Stimulated activated CD8-positive, alpha-beta memory T cell treated with anti-CD3 and anti-CD28 coated beads, Interleukin-7, amount 100 ng/mL, for 24 hours (primary cell): ENCODE results near the gene AP5S1.
"Not testable (repeated sequence)": the region's sequence is repeated elsewhere in the genome, so short reads cannot be mapped to it uniquely, and the experiment has no call there.

Experiments used
- DNase-seq: peaks from one replicate; pipeline ENCODE4 v3.0.0-alpha.2; 2020; ENCODE audit warnings: low read depth

The AP5S1 gene, protein sequence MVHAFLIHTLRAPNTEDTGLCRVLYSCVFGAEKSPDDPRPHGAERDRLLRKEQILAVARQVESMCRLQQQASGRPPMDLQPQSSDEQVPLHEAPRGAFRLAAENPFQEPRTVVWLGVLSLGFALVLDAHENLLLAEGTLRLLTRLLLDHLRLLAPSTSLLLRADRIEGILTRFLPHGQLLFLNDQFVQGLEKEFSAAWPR

DNA sequence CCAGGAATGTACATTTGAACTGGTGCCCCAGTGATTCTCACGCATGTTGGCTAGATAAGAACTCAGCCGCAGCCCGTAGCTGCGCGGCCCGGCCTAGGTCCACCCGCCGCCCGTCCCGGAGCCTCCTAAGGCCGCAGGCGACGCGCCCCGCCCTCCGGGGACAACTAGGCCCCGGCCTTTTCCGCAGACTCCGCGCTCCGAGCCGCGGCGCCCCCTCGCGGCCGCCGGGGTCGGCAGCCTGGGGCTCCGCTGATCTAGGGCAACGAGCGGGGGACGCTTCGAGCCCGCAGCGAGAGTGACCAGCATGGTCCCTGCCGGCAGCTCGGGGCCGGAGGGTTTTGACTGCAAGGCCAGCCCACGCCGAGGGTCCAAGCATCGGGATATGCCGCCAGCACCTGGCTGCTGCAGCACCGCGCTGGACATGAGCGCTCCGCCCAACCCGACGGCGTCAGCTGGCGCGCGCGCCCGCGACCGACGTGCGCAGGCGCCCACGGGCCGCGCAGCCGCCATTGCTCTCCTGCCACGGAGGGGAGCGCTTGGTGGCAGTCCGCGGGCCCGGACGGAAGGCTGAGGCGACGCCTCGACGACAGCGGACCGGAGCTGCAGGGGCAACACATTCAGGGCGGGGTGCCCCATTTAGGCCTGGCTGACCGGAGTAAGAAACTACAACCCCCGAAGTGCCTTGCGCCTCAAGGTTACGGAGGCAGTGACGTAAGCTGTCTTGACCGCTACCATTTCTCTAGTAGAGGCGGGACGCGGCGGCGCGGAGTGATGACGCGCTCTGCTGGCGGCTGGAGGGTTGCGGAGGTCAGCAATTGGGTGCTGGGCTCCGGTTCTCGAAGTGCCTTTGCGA lies at the start of gene AP5S1:
Gene AP5S1 (plus strand): TSS at position 500 of the 853 bp plus-strand sequence. CDS start 1,571 bp downstream, outside the sequence.
- peak; percentile 85 for DNase-seq

DNA sequence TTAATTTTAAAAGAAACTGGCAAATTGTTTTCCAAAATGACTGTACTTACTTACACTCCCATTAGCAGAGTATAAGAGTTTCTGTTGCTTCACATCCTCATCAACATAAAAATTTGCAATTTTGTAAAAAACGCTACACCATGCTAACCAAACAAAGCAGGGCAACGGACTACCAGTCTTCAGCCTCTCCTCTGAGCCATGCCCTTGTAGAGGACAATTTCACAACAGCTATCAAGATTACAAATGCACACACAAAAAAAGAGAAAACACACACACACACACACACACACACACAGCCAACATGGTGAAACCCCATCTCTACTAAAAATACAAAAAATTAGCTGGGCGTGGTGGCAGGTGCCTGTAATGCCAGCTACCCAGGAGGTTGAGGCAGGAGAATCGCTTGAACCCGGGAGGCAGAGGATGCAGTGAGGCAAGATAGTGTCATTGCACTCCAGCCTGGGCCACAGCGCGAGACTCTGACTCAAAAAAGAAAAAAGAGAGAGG lies 48.7 kb upstream of the AP5S1 start:
- no peak for DNase-seq

DNA sequence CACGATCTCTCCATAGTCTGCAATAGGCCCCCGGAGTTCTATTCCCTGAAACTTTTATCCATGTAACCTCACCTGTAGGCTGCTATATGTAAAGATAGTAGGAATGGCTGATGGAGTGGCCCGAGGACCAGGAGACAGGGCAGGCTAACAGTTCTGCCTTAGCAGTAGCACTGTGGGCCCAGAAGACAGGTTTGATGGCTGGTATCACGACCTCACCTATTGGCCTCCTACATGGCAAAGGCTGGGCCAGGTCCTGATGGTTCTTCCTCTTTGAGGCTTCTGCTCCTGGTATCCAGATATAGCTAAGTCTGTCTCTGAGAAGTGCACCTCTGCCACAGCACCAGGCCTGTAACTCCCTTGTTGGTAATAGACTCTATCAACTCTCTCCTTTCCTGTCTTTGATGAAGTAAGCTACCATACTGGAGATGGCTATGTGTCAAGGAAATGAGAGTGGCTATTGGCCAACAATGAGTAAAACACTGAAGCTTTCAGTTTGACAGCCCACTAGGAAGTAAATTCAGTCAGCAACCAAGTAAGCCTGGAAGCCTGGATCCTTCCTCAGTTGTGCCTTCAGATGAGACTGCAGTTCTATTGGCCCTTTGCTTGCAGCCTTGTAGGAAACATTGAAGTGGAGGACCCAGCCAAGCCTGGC lies 44.8 kb upstream of the AP5S1 start:
- DNase-seq: no peak

DNA sequence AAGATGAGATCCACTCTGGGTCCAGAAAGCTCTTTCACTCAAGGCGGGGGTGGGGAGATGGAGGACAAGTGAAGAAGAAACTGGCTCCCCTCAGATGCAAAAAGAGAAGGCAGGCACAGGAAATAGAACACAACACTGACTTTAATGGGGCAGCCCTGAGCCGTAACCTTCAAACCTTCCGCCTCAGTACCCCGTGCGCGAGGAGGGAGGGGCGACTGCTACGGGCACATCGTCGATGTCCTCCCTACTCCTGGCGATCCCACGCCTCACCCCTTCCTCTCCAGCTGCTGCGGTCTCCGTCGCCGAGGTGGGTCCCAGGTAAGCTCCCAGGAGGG lies 43.0 kb upstream of the AP5S1 start:
- no peak for DNase-seq

DNA sequence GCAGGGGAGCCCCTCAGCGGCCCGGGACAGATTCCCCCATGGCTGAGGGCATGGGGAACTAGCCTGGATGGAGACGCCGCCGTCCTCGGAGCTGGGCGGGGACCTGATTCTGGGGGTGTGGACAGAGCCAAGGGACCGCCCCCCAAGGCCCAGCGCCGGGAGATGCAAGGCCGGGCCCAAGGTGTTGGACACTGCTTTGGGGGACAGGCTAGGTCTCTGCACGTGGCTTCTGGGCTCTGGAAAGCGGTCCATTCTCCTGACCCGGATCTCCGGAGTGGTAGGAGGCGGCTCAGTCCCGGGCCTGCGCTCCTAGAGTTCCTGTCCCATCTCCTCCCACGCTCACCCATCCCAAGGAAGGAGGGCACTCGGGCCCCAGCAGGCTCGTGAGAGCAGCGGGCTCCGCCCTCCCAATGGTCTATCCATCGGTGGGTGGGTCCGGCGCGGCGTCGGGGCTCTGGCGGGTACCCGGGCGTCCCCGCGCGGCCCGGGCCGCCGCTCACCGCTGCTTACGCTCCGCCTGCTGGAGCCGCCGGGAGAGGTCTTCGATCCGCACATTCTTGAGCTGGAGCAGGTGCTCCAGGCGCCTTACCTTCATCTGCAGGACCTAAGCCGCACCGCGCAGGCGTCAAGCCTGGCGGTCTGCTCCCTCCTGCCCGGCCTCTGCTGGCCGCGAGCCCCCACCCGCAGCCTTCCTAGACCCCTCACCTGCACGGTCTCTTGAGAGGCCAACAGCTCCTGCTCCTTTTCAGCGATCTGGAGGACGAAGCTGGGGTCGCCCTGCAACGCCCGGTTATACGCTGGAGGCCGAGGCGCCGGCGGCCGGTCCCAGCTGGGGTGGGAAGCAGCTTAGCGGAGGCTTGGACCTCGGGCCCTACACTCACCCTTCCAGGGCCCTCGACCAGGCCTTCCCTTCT lies 42.4 kb upstream of the AP5S1 start:
- DNase-seq: no peak

DNA sequence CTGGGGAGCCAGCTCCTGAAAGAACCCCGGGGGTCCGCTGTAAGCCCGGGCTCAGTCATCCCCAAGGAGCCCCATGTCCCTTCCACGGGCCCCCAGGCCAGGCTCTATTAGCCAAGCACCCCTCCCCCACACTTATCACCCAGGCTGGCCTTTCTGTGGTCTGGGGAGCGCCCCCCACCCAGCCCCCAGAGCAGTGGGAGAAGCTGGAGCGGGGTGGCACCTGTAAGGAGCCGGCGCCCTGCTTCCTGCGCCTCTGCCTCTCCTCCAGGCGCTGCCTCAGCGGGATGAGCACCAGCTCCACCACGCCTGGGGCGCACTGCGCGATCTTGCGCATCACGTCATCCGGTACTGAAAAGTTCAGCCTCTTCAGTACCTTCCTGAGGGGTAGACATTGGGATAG lies 41.4 kb upstream of the AP5S1 start:
- DNase-seq: no peak

DNA sequence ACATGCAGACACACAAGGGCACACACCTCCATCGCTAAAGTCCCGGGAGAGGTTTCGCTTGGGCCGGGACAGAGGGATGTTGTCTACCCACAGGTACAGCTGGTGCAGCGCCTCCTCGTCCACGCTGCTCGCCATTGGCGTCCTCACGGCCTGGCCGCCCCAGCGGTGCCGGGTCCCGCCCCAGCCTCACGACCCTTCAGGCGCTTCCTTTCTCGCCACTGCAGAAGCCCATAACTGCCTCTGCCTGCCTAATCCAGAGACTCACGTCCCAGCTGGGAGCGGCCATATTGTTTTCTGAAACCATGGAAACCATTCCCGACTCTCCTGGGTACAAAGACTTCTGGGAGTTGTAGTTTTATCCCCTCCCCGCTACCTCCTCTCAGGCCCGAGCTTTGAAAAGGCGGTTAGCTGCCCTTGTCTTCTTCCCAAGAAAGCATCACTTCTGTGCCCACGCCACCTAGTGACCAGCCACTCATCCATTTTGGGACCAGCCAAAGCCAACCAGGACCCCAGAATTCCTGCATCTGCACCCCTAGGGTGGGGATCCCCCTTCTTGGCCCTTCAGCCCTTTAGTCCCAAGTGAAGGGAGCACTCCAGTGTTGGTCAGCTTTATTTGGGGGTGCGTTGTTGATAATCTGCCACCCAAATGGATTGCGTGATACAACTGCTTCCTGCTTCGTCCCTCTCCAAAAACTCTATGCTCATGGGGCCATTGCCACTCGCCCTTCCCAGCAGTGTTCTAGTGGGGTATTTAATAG lies 39.0 kb upstream of the AP5S1 start, which contains the start of gene SPEF1:
Gene SPEF1 (minus strand): TSS at position 296 of the 758 bp plus-strand sequence. CDS start 161 bp downstream, at position 135.
- no peak for DNase-seq

DNA sequence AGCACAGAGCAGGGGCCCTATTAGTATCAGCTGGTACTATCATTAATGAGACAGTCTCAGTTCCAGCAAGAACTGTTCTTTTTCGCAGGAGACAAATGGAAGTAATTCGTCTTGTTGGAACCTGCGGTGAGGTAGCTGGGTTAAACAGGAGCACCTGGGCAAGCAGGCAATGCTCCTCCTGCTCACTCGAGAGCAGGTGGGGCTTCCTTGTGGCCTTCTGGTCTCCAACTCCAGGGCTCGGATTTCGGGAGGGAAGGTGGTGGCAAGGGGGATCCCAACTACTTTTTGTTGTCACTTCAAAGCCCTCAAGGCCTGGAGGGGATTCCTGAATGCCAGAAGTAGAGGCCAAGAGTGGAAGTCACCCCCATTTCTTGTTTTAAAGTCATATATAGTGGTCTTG lies 37.8 kb upstream of the AP5S1 start:
- DNase-seq: no peak

DNA sequence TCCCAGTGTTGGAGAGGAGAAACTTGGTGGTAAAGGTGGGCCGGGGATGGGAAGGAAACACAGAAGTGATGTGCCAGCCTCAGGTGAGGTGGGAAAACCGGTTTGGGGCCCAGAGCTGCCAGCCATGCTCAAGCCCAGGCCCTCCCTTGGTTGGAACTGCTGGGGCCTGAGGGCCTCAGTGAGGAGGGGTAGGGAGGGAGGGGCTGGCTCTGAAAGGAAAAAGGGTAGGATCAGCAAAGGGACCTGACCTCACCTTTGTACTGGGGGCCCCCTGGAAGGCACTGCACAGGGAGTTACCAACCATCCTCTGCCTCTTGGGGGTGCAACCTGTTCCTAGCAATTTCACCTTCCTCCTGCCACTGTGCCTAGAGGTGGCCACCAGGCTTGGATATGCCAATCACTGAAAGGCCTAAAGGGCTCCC lies 37.3 kb upstream of the AP5S1 start:
- no peak for DNase-seq

DNA sequence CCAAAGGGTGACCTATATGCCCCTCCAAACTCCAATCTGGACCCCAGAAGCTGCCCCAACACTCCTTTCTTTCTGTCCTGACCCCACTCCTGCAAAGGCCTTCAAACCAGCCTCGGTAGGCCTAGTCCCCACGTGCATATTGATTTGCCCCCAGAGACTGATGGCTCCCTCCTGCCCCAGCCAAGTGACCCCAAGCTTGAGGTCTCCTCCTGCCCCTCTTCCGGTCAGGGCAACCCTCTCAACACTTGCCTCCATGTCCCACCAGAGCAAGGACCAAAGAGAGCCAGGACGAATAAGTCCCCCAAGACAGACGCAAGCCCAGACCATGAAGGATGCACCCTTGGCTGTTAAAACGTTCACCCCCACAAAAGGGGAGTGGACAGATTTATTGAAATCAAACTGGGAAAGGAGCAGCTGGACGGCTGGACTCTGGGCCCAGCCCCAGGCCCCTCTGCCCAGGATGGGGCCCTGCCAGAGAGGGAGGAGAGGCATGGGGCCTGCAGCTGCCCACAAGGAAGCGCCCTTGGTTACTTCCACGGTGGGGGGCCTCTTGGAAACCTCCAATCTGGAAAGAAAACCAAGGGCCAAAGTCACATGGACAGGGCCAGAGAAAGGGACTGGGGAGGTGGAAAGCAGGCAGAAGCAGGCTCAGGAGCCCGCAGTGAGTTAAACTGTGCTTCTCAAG lies 36.7 kb upstream of the AP5S1 start:
- no peak for DNase-seq

DNA sequence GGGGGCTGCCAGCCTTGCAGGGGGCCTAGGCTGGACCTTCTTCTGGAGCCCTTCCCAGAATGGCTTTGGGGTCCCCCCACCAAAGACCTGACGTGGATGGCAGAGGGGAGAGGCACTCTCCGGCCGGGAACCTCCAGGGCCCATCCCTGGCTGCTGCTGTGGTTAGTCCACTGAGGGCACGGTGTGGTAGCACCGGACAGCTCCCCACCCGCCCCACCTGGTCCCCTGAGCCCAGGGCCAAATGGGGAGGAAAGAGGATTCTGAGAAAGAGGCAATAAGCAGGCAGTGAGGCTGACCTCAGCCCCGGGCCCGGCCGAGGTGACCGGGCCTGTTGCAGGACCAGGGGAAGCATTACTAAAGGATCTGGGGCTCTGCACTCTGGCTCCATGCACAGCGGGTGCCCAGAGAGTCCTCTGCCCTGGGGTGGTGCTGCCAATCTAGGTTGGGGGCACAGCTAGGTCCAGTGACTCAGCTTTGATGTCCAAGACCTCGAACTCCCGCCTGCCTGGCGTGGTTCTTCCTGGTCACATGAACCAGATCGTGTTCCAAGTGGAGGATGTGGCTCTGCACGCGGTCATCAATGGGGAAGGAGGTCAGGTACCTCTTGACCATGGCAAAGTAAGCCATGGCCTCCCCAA lies 36.0 kb upstream of the AP5S1 start:
- no peak for DNase-seq

DNA sequence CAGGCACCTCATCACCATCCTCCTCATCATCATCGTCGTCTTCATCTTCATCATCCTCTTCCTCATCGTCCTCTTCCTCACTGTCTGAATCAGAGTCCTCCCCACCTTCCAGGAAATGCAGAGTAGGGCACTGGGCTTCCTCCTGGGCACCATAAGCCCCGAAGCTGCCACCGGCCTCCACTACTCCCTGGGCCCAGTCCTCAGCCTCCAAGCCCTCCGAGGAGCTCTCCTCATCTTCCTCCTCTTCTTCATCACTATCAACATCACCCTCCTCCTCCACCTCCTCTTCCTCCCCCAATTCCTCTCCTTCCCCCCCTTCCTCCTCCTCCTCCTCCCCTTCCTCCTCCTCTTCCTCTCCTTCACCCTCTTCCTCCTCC lies 35.5 kb upstream of the AP5S1 start:
- DNase-seq: no peak

DNA sequence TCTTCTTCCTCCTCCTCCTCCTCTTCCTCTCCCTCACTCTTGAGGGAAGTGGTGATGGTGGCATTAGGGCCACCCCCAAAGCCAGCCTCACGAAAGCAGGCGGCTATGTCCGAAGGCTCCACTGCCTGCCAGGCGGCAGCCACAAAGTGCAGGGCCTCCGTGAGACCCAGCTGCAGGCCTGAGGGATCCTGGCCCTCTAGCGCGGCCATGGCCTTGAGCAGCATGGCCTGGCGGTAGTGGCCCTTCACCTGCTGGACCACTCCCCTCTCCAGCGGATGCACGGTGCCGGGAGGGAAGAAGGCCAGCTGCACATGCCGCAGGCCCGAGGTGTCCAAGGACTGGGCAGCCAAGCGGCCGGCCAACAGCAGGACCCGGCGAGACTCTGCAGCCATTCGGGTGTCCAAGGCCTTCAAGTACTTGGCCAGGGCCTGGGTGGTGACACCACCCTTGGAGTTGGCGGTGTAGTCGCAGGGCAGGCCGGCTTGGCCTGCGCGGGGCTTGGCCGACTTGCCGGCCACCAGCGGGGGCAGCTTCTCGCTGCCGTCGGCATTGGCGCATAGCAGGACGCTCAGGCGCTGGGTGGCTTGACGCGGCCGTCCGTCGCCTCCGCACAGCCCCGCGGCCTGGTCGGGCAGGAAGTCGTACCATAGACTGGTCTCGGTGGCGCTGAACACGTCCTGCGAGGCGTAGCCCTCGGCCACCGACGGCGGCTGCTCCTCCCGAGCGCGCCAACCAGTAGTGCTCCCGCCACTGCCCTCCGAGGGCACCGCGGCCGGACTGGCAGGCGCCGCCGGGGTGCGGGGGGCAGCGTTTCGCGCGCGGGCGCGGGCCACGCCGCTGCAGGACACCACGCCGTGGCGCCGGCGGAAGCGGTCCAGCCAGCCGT lies 34.9 kb upstream of the AP5S1 start:
- no peak for DNase-seq

DNA sequence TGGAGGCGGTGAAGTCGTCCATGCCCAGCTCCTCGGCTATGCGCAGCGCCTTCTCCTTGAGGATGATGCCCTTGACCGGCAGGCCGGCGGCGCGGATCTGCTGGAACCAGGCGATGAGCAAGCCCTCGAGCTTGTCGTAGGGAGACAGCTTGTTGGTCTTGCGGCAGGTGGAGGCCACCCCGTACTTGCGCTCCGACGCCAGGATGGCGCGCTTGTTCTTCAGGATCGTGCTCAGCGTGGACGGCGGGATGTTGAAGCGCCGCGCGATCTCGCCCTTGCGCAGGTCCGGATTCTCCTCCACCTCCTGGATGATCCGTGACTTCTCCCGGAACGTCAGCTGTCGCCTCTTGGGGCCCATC lies 34.2 kb upstream of the AP5S1 start:
- DNase-seq: no peak

DNA sequence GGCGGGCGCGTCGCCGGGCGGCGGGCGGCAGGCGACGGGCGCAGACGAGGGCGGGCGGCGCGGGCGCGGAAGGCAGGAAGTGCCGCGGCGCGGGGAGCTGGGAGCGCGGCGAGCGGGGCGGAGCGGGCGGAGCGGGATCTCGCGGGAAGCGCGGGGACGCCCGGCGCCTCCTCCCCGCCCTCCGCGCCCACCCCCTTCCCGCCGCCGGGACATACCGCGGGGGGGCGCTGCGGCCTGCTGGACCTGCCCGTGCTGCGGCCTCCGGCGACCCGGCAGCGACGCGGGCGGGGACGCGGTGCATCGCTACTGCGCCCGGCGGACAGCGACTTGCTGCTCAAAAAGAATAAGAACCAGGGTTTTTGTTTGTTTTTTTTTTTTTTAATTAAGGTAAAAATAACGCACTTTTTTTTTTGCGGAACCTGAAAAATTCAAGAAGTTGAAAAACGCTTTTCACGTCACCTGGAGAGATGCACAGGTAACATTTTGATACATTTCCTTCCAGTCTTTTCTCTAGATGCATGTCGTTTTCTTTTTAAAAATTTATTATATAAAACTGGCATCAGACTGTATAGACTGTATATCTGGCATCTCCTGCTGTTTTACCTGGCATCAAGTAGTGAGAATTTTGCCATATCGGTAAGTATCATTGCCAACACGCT lies 33.6 kb upstream of the AP5S1 start, which contains the start of gene CENPB:
Gene CENPB (minus strand): TSS at position 76 of the 659 bp plus-strand sequence. CDS start 257 bp downstream, outside the sequence.
- DNase-seq: peak; percentile 74

DNA sequence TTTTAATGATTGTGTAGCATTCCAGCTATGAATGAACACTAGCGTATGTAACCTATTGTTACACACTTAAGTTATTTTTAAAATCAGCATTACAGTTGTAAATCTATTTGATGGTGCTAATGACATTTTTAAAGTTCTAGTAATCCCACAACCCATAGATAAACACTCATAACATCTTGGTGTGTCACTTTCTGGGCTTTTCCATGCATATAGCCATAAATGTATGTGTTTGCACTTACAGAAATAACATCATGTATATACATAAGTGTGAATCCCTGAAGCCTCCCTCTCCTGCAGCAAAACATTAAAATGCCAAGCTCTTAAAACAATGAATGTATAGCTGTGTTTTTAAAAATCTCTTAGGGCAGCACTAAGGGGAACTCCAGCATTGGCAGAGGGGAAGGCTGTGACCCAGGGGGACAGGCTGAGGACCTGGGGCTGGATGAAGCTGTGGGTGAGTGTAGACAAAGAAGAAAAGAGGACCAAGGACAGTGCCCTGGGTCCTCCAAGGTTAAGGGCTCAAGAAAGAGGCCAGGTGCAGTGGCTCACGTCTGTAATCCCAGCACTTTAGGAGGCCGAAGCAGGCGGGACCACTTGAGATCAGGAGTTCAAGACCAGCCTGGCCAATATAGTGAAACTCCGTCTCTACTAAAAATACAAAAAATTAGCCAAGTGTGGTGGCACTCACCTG lies 32.9 kb upstream of the AP5S1 start:
- DNase-seq: no peak

DNA sequence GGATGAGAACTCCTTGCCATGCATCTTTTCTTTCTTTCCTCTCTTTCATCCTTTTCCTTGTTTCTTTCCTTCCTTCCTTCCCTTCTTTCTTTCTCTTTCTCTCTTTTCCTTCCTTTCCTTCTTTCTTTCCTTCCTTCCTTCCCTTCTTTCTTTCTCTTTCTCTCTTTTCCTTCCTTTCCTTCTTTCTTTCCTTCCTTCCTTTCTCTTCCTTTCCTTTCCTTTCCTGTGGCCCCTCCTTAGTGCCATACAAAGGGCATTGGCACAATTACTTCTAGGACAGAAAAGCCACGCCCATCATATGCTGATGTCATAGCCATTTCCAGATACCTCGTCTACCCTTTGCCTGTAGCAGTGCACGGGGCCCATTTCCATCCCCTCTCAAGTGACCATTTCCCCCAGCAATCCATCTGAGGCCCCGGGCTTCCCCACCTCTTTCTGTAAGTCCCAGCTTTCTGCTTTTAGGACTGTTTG lies 31.6 kb upstream of the AP5S1 start:
- DNase-seq: no peak

DNA sequence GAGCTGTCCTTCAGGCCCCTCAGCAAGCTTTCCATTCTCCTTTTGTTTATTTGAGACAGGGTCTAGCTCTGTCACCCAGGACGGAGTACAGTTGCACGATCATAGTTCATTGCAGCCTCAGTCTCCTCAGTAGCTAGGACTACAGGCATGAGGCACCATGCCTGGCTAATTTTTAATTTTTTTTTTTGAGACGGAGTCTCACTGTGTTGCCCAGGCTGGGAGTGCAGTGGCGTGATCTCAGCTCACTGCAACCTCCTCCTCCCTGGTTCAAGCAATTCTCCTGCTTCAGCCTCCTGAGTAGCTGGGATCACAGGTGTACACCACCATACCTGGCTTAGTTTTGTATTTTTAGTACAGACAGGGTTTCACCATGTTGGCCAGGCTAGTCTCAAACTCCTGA lies 31.1 kb upstream of the AP5S1 start:
- DNase-seq: not testable (repeated sequence)
